Lower lobe of right lung (tissue), 2 donors: ENCODE results near the gene HOXA13. TPM values are rescaled to one million over a fixed set of nuclear protein-coding genes. Genes with fewer than 3 reads are reported as not detected.

Experiments
- ATAC-seq, 2 donors: fragments of 200-7000 bp; cut with Tn5 transposase; one replicate each; pipeline ENCODE4 v1.9.1; 2020 to 2022; ENCODE audit warnings: mild to moderate bottlenecking in 2 of 2, moderate library complexity in 2 of 2
- DNase-seq: peaks from one replicate; pipeline ENCODE4 v3.0.0-alpha.2; 2020
- H3K27ac ChIP-seq: fragments of 200-600 bp; one replicate; pipeline ENCODE4 v1.8.0; 2022
- H3K27me3 ChIP-seq: fragments of 200-600 bp; one replicate; pipeline ENCODE4 v1.8.0; 2022; ENCODE audit warnings: low read depth
- H3K36me3 ChIP-seq: fragments of 200-600 bp; one replicate; pipeline ENCODE4 v1.8.0; 2022; ENCODE audit warnings: mild to moderate bottlenecking
- H3K4me1 ChIP-seq: fragments of 200-600 bp; one replicate; pipeline ENCODE4 v1.8.0; 2022
- H3K4me3 ChIP-seq: fragments of 200-600 bp; one replicate; pipeline ENCODE4 v1.8.0; 2022; ENCODE audit warnings: mild to moderate bottlenecking
- H3K9me3 ChIP-seq: fragments of 200-600 bp; one replicate; pipeline ENCODE4 v1.8.0; 2022
- intact Hi-C: fragments of 100-400 bp; cut with DNase I; formaldehyde crosslinking; loops from one replicate; pipeline ENCODE4 v1.11.0; 2022
- total RNA-seq: library from RNA; stranded (reverse); fragmentation: NEBNext Ultra II Directional; extraction: Animal tissue kit (Norgen Biotek cat#: 25700); gene quantifications from one replicate; pipeline ENCODE4 v1.2.1, GENCODE V29; 2021
- TF ChIP-seq, protein P1 (sequence below): fragments of 200-600 bp; IDR thresholded peaks from one replicate; pipeline ENCODE4 v1.8.0; 2022; ENCODE audit warnings: antibody characterized with exemption, mild to moderate bottlenecking
- donor health status: DM: no; HTN: yes; CAD: no; lungs with severe emphysema.

HOXA13 gene
- total RNA-seq, 1 donor from 2014 or later = not detected

GRCh38 chr7:27189997-27190748 lies 9.7 kb downstream of the HOXA13 start:
- intact Hi-C loops = loop anchor here (10.0 kb wide), 1 partner anchor 895 kb away; no protein-coding TSS in a partner anchor
- Histone ChIP-seq H3K36me3 (no peaks in the 10 kb centered on the region), H3K4me3 (no peak overlapping the region), H3K9me3 (no peaks in the 10 kb centered on the region), H3K4me1 (peaks cover 49% of the 10 kb centered on the region), H3K27ac (no peak overlapping the region), H3K27me3 (peaks cover 100% of the 10 kb centered on the region)
- no peak for DNase-seq
- ATAC-seq = no peak
- TF ChIP-seq, protein P1, sequence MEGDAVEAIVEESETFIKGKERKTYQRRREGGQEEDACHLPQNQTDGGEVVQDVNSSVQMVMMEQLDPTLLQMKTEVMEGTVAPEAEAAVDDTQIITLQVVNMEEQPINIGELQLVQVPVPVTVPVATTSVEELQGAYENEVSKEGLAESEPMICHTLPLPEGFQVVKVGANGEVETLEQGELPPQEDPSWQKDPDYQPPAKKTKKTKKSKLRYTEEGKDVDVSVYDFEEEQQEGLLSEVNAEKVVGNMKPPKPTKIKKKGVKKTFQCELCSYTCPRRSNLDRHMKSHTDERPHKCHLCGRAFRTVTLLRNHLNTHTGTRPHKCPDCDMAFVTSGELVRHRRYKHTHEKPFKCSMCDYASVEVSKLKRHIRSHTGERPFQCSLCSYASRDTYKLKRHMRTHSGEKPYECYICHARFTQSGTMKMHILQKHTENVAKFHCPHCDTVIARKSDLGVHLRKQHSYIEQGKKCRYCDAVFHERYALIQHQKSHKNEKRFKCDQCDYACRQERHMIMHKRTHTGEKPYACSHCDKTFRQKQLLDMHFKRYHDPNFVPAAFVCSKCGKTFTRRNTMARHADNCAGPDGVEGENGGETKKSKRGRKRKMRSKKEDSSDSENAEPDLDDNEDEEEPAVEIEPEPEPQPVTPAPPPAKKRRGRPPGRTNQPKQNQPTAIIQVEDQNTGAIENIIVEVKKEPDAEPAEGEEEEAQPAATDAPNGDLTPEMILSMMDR = no peak

GRCh38 chr7:27189295-27189996 lies 10.4 kb downstream of the HOXA13 start:
- ATAC-seq = no peak
- intact Hi-C loops = no loop called here
- H3K4me3 ChIP-seq = peak overlapping the region; percentile 34
- H3K27ac ChIP-seq = no peak overlapping the region
- no peak for DNase-seq
- H3K27me3 ChIP-seq = peaks cover 100% of the 10 kb centered on the region
- TF ChIP-seq, protein P1 = no peak
- peaks cover 56% of the 10 kb centered on the region for H3K4me1 ChIP-seq
- no peaks in the 10 kb centered on the region for H3K36me3 ChIP-seq
- H3K9me3 ChIP-seq = no peaks in the 10 kb centered on the region

GRCh38 chr7:27188386-27189294 lies 11.3 kb downstream of the HOXA13 start:
- Histone ChIP-seq H3K27ac (no peak overlapping the region), H3K4me1 (peaks cover 62% of the 10 kb centered on the region), H3K27me3 (peaks cover 100% of the 10 kb centered on the region), H3K9me3 (no peaks in the 10 kb centered on the region), H3K36me3 (no peaks in the 10 kb centered on the region), H3K4me3 (peak overlapping the region; percentile 34)
- ATAC-seq = peak in 1 of 2 donors; percentile 21
- no peak for DNase-seq
- TF ChIP-seq, protein P1 = no peak
- intact Hi-C loops = no loop called here

GRCh38 chr7:27187475-27188385 lies 12.2 kb downstream of the HOXA13 start:
- Histone ChIP-seq H3K4me1 (peaks cover 58% of the 10 kb centered on the region), H3K36me3 (no peaks in the 10 kb centered on the region), H3K9me3 (no peaks in the 10 kb centered on the region), H3K27me3 (peaks cover 100% of the 10 kb centered on the region), H3K27ac (no peak overlapping the region), H3K4me3 (no peak overlapping the region)
- no peak for ATAC-seq
- TF ChIP-seq, protein P1 = no peak
- DNase-seq = no peak
- intact Hi-C loops = no loop called here
